Neural progenitor cell (in vitro differentiated cells): ENCODE measurements around the gene CRNKL1.

Source experiments
- CTCF ChIP-seq: fragments of 200-600 bp; sonication (generic); IDR thresholded peaks from 2 replicates; pipeline ENCODE4 v1.5.1; 2017; ENCODE audit warnings: antibody characterized with exemption, mild to moderate bottlenecking
- EZH2 ChIP-seq: fragments of 200-600 bp; sonication (generic); IDR thresholded peaks from 2 replicates; pipeline ENCODE4 v1.6.1; 2017; ENCODE audit warnings: antibody characterized with exemption, mild to moderate bottlenecking, moderate library complexity

DNA sequence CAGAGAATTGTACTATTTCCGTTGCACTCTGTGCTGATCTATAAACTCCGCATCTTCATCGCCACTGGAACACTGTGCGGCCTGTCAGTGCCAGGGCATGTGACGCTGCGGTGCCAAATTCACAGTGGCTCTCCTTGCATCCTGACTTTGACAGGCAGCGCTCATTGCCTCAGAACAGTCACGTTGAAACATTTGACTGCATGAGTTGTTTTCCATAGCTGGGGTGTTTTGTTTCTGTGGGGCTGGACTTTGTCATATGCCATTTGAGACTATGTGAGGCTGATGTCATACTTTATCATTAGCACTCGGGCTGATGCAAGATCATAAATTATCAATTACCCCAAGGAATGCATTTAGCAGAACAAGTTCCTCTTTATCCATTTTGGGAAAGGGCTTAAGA is 32.8 kb upstream of the CRNKL1 start:
- TF ChIP-seq CTCF (no peak), EZH2 (no peak)
